Right ventricle myocardium superior (tissue), 1 donor: ENCODE results near the gene NFIB. TPM values are rescaled to one million over a fixed set of nuclear protein-coding genes. Genes with fewer than 3 reads are reported as not detected.

Experiments
- ATAC-seq: fragments of 200-7000 bp; cut with Tn5 transposase; one replicate; pipeline ENCODE4 v1.9.1; 2020; ENCODE audit warnings: mild to moderate bottlenecking; ENCODE audit not compliant: poor library complexity
- DNase-seq: peaks from one replicate; pipeline ENCODE4 v3.0.0-alpha.2; 2020
- intact Hi-C: fragments of 100-400 bp; cut with DNase I; formaldehyde crosslinking; loops from one replicate; pipeline ENCODE4 v1.11.2; 2022
- total RNA-seq: library from RNA; stranded (reverse); fragmentation: NEBNext Ultra II Directional; extraction: Animal tissue kit (Norgen Biotek cat#: 25700); gene quantifications from one replicate; pipeline ENCODE4 v1.2.1, GENCODE V29; 2021
- donor health status: DM: no; HTN: yes; CAD: no; lungs with severe emphysema.

NFIB gene
- total RNA-seq, 1 donor from 2014 or later = 104 TPM

DNA sequence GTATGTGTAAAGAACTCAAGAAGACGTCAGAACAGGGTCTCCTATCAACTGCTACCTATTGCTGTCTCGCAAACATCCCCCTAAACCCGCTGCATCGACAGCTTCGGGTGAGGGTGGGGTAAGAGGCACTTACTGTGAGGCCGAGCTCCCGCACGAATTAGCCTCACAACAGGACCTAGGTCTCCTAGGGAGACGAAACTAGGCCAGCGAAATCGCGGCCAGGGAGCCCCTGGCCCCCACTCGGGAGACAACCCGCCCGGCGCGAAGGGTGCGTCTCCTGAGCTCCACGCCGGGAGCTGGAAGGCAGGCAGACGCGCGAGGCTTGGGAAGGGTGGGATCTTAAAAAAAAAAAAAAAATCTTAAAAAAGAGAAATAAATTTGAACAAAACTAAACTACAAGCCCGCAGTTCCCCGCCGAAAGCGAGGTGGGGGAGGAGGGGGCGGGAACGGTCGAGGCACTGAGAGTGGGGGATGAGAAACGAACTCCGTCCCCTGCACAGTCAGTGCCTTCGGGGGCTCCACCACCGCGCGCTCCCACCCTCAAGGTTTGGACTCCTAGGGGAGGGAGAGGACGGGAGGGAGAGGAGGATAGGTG lies 33.0 kb upstream of the NFIB start:
- no peak for DNase-seq
- ATAC-seq = peak; percentile 13
- intact Hi-C loops = no loop called here

GRCh38 chr9:14346231-14346791 lies 32.4 kb upstream of the NFIB start:
- DNase-seq = peak; percentile 55
- intact Hi-C loops = no loop called here
- ATAC-seq = no peak

DNA sequence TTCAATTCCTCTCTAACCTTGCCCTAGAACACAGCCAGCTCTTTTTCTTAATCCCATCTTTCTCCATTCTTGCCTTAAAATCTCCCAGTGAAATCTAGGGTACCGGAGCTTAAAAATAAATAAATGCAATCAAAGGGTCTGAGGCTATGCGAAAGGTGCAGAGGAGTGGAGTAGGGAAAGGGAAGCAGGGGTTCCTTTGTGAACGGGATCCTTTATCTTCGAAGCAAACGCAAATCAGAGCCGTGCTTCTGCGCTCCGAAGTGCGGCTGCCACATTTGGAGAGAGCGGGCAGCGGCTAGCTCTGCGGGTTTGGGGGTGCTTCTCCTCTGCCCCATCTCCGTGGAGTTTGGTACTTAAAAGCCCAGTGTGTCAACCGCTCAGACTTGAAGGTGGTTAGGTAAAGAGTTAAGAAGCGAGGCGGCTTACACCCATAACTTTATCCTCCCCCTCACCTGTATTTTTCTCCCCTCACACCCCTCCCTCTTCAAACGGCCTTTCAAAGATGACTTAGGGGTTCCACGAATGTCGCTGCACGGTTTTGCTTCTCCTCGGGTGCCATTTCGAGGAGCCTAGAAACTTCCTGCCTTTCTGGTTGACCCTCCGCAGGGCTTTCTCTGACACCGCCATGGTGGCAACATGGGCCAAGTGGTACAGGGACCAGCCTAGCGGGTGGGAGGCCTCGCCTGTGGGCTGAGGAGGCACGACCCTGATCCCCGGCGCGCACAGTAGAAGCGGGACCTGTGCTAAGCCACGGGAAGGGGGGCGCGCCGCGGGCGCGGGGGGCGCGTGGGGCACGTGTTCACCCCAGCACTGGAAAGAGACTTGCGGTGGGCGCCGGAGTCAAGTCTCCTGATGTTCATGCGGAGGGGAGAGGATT lies 31.7 kb upstream of the NFIB start:
- ATAC-seq = no peak
- no peak for DNase-seq
- intact Hi-C loops = no loop called here

DNA sequence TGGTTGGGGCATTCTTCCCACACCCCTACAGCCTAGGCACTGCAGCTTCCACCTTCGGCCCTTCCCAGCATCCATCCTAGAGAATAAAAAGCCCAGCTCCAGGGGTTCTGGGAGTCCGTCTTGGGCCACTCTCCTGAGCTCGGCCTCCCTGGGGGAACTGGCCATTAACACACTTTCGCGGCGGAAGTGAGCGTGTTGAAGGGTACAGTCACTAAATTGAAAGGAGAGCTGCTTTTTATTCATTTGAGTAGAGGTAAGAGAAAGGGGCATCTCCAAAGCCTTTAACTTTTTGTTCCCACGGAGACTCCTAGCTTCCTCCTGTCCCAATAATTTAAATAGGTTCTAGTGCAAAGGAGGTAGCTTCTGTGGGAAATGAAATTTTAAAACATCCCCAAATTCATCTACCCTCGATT lies 31.0 kb upstream of the NFIB start:
- DNase-seq = no peak
- intact Hi-C loops = no loop called here
- no peak for ATAC-seq

GRCh38 chr9:14344053-14344524 lies 30.1 kb upstream of the NFIB start:
- peak; percentile 11 for ATAC-seq

GRCh38 chr9:14343261-14344031 lies 29.5 kb upstream of the NFIB start:
- ATAC-seq (no peak), DNase-seq (no peak)
- intact Hi-C loops = no loop called here

More at GRCh38 chr9:14344053-14344524, 30.1 kb upstream of the NFIB start:
- intact Hi-C loops = no loop called here
- DNase-seq = peak; percentile 59

DNA sequence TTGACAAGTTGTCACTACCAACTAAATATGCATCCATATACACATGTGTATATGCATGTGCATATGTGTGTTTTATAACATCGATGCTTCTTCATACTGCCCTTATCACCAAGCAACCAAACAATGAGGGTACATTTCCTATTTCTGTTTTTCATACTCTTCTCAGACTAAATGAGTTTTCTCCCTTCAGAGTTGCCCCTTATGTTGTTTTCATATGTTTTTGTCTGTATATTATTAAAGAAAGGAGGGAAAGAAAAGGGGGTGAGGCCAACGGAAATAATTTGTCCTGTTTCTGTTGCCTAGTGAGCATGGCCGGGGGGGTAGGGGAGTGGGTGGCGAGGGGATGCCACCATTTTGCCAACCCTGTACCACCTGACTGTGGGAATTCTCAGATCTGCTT lies 28.8 kb upstream of the NFIB start:
- ATAC-seq (no peak), DNase-seq (no peak)
- intact Hi-C loops = no loop called here

- intact Hi-C loops = no loop called here
- DNase-seq (no peak), ATAC-seq (no peak)
Measured at GRCh38 chr9:14341437-14342122, 27.6 kb upstream of the NFIB start.

GRCh38 chr9:14340994-14341393 lies 27.1 kb upstream of the NFIB start:
- no peak for DNase-seq
- ATAC-seq = no peak
- intact Hi-C loops = no loop called here

GRCh38 chr9:14340219-14340873 lies 26.4 kb upstream of the NFIB start:
- no peak for ATAC-seq
- DNase-seq = no peak
- intact Hi-C loops = no loop called here

DNA sequence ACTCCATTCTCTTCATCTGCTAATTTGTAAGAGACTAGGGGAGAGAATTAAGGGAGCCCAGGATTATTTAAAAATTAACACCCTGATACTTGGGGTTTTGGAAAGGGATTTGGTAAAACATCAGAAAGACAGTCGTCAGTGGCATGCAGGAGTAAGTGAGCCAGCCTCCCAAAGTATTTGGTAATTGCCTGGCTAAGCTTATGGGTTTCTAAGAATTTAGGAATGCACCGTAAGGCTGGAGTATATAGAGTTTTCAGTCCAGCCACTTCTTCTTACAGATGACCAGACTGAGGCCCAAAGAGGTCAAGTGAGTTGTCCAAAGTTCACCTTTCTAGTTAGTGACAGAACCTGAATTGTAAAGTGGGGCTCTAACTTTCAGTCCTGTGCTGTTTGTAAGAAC lies 25.8 kb upstream of the NFIB start:
- DNase-seq (no peak), ATAC-seq (no peak)
- intact Hi-C loops = no loop called here

DNA sequence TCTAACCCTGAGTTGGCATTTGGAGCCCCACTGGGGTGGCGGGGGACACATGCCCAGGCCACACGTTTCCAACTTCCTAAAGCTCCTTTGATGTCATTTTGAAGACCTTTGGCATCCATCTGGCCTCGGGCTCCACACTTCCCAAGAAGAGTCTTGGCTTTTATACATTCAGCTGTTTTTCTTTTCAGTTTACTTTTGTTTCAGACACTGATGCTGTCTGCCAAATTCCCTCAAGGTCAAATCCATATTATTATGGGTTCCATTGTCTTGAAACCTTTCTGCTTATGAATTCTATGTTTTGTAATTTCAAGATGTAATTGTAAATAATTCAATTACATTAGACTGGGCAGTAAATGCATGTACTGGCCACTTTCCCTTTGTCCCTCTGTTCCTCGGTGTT lies 23.7 kb upstream of the NFIB start:
- no peak for ATAC-seq
- intact Hi-C loops = no loop called here
- DNase-seq = no peak

DNA sequence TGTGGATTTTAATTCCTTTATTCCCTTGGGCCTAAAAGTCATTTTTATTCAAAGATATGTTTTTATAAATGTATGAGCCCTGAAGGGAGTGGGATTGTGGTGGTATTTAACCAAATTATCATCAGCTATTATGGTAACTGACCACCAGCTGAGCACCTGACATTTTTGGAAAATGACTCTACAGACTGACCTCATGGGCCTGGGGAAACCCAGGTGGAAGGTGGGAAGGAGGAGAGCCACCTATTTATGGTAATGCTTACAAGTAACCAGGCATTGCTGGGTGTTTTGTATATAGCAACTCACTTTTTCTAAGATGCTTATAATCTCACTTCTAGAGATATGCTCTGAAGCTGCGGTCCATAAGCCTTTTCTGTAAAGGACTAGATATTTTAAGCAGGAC lies 22.3 kb upstream of the NFIB start:
- DNase-seq (no peak), ATAC-seq (no peak)
- intact Hi-C loops = no loop called here

- ATAC-seq (no peak), DNase-seq (no peak)
- intact Hi-C loops = no loop called here
Measured at GRCh38 chr9:14331120-14331519, 17.2 kb upstream of the NFIB start.

- DNase-seq (no peak), ATAC-seq (no peak)
- intact Hi-C loops = no loop called here
Measured at GRCh38 chr9:14327036-14327435, 13.1 kb upstream of the NFIB start.

GRCh38 chr9:14326264-14326826 lies 12.4 kb upstream of the NFIB start:
- ATAC-seq = no peak
- intact Hi-C loops = no loop called here

GRCh38 chr9:14325147-14325546 lies 11.2 kb upstream of the NFIB start:
- intact Hi-C loops = no loop called here
- DNase-seq (no peak), ATAC-seq (no peak)

More at GRCh38 chr9:14326264-14326826, 12.4 kb upstream of the NFIB start:
- DNase-seq = no peak
